ENCODE results near the gene ATXN7.

DNA sequence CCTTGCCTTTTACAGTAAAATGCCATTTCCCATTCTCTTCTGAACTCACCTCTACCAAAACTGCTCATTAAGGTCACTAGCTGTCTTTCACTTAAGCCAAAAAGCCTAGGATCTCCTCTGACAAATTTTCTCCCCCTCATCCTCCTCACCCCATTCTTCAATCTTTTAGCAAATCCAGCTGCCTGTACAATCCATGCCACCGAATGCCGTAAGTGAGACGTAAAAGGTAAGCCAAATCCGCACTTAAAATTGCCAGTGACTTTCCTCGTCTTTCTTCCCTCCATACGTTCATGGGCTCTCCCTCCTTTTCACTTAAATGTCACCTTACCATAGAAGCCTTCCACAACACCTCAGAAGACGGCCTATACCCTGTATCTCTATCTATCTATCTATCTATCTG is 145.9 kb downstream of the ATXN7 start:
- TF ChIP-seq, protein P1, sequence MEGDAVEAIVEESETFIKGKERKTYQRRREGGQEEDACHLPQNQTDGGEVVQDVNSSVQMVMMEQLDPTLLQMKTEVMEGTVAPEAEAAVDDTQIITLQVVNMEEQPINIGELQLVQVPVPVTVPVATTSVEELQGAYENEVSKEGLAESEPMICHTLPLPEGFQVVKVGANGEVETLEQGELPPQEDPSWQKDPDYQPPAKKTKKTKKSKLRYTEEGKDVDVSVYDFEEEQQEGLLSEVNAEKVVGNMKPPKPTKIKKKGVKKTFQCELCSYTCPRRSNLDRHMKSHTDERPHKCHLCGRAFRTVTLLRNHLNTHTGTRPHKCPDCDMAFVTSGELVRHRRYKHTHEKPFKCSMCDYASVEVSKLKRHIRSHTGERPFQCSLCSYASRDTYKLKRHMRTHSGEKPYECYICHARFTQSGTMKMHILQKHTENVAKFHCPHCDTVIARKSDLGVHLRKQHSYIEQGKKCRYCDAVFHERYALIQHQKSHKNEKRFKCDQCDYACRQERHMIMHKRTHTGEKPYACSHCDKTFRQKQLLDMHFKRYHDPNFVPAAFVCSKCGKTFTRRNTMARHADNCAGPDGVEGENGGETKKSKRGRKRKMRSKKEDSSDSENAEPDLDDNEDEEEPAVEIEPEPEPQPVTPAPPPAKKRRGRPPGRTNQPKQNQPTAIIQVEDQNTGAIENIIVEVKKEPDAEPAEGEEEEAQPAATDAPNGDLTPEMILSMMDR (IDR thresholded peaks at IDR 0.05) = no peak
- no peak for TF ChIP-seq POLR2AphosphoS5 (IDR thresholded peaks at IDR 0.05)

All from breast epithelium (tissue), 3 donors.